DMS153 treated with DMSO at 0.1 percent for 48 hours (cell line): ENCODE measurements around the gene PPP1R12B.
"Not testable (repeated sequence)": the region's sequence is repeated elsewhere in the genome, so short reads cannot be mapped to it uniquely, and the experiment has no call there.

ENCODE experiments used
- DNase-seq: peaks from one replicate; lab custom pipeline; 2025; ENCODE audit not compliant: unreplicated experiment; lab: John Stamatoyannopoulos, UW

Gene PPP1R12B

GRCh38 chr1:202397256-202397655, 48.8 kb downstream of the PPP1R12B start:
- DNase-seq: no peak

- DNase-seq: not testable (repeated sequence)
Measured at GRCh38 chr1:202398439-202398838, 49.9 kb downstream of the PPP1R12B start.

- not testable (repeated sequence) for DNase-seq
Measured at GRCh38 chr1:202401771-202402170, 53.3 kb downstream of the PPP1R12B start.

- DNase-seq: not testable (repeated sequence)
Measured at GRCh38 chr1:202403381-202403780, 54.9 kb downstream of the PPP1R12B start.

GRCh38 chr1:202405928-202406327, 57.4 kb downstream of the PPP1R12B start:
- DNase-seq: no peak

GRCh38 chr1:202406896-202407295, 58.4 kb downstream of the PPP1R12B start:
- not testable (repeated sequence) for DNase-seq

- not testable (repeated sequence) for DNase-seq
Measured at GRCh38 chr1:202407378-202407777, 58.9 kb downstream of the PPP1R12B start.

GRCh38 chr1:202410251-202410650, 61.8 kb downstream of the PPP1R12B start:
- DNase-seq: not testable (repeated sequence)

GRCh38 chr1:202410854-202411357, 62.4 kb downstream of the PPP1R12B start:
- not testable (repeated sequence) for DNase-seq

GRCh38 chr1:202411422-202411821, 62.9 kb downstream of the PPP1R12B start:
- DNase-seq: no peak

GRCh38 chr1:202412421-202412820, 63.9 kb downstream of the PPP1R12B start:
- not testable (repeated sequence) for DNase-seq

GRCh38 chr1:202416641-202417040, 68.1 kb downstream of the PPP1R12B start:
- no peak for DNase-seq

- not testable (repeated sequence) for DNase-seq
Measured at GRCh38 chr1:202417141-202417540, 68.6 kb downstream of the PPP1R12B start.

- not testable (repeated sequence) for DNase-seq
Measured at GRCh38 chr1:202417762-202418201, 69.3 kb downstream of the PPP1R12B start.

- DNase-seq: not testable (repeated sequence)
Measured at GRCh38 chr1:202419731-202420130, 71.2 kb downstream of the PPP1R12B start.

- not testable (repeated sequence) for DNase-seq
Measured at GRCh38 chr1:202420422-202421094, 72.1 kb downstream of the PPP1R12B start.

GRCh38 chr1:202422709-202423108, 74.2 kb downstream of the PPP1R12B start:
- not testable (repeated sequence) for DNase-seq

- DNase-seq: not testable (repeated sequence)
Measured at GRCh38 chr1:202424260-202424659, 75.8 kb downstream of the PPP1R12B start.

- not testable (repeated sequence) for DNase-seq
Measured at GRCh38 chr1:202430111-202430510, 81.6 kb downstream of the PPP1R12B start.

GRCh38 chr1:202432338-202432737, 83.8 kb downstream of the PPP1R12B start:
- DNase-seq: not testable (repeated sequence)

- no peak for DNase-seq
Measured at GRCh38 chr1:202433155-202434043, 84.9 kb downstream of the PPP1R12B start.

GRCh38 chr1:202434059-202434458, 85.6 kb downstream of the PPP1R12B start:
- DNase-seq: no peak
